Body of pancreas (tissue), 4 donors: ENCODE data around the gene FGF14.

Source experiments
- POLR2A ChIP-seq, 3 donors: fragments of 450-650 bp; IDR thresholded peaks; one replicate each; pipeline ENCODE4 v1.6.1; 2016; ENCODE audit warnings: antibody characterized with exemption in 3 of 3, mild to moderate bottlenecking in 2 of 3
- TF ChIP-seq, protein P1 (sequence below), 7 experiments: fragments of 450-650 bp in 4 of 7; fragments of 200-600 bp in 3 of 7; sonication (generic) in 3 of 7; IDR thresholded peaks; one replicate each; pipeline ENCODE4 v1.5.1; 2016 to 2019; ENCODE audit warnings: antibody characterized with exemption in 7 of 7

- TF ChIP-seq, protein P1, sequence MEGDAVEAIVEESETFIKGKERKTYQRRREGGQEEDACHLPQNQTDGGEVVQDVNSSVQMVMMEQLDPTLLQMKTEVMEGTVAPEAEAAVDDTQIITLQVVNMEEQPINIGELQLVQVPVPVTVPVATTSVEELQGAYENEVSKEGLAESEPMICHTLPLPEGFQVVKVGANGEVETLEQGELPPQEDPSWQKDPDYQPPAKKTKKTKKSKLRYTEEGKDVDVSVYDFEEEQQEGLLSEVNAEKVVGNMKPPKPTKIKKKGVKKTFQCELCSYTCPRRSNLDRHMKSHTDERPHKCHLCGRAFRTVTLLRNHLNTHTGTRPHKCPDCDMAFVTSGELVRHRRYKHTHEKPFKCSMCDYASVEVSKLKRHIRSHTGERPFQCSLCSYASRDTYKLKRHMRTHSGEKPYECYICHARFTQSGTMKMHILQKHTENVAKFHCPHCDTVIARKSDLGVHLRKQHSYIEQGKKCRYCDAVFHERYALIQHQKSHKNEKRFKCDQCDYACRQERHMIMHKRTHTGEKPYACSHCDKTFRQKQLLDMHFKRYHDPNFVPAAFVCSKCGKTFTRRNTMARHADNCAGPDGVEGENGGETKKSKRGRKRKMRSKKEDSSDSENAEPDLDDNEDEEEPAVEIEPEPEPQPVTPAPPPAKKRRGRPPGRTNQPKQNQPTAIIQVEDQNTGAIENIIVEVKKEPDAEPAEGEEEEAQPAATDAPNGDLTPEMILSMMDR (IDR thresholded peaks at IDR 0.05): no peak
- TF ChIP-seq POLR2A (IDR thresholded peaks at IDR 0.05): no peak
Observed at GRCh38 chr13:101835920-101836319, 565.9 kb downstream of the FGF14 start.
